GM13977 (cell line): ENCODE data around the gene NTM.

Source experiments
- DNase-seq: peaks from one replicate; pipeline ENCODE4 v3.0.0; 2012; ENCODE audit warnings: low spot score
- CTCF ChIP-seq: IDR thresholded peaks from 2 replicates; pipeline ENCODE4 v1.5.1; 2012; ENCODE audit warnings: mild to moderate bottlenecking, control low read depth; ENCODE audit not compliant: insufficient read depth; ENCODE audit errors: extremely low read depth, missing control alignments
- in situ Hi-C: fragments of 300-500 bp; cut with MboI; formaldehyde crosslinking; loops from one replicate; pipeline ENCODE4 v1.12.0; 2022; ENCODE audit warnings: low sequenced_read_pairs, low pct_unique_long_range_greater_than_20kb, mixed read lengths, inconsistent platforms; ENCODE audit not compliant: unreplicated experiment

NTM gene

GRCh38 chr11:131425285-131425684, 54.9 kb downstream of the NTM start:
- TF ChIP-seq CTCF = no peak
- DNase-seq = no peak
- in situ Hi-C loops = no loop called here

DNA sequence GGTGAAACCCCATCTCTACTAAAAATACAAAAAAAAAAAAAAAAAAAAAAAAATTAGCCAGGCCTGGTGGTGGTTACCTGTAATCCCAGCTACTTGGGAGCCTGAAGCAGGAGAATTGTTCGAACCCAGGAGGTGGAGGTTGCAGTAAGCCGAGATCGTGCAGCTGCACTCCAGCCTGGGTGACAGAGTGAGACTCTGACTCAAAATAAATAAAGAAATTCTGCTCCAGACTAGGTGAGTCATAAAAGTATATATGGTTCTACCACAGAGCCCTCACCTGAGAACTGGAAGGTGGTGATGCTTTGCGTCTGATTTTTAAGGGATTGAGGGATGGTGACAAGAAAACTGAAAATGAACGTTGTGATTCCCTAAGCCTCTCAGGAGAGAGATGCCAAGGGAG, 58.4 kb downstream of the NTM start:
- in situ Hi-C loops = no loop called here
- DNase-seq = no peak
- TF ChIP-seq CTCF = no peak

GRCh38 chr11:131430473-131431208, 60.2 kb downstream of the NTM start:
- no peak for DNase-seq
- TF ChIP-seq CTCF = no peak
- in situ Hi-C loops = no loop called here

- in situ Hi-C loops = no loop called here
- TF ChIP-seq CTCF = no peak
Observed at GRCh38 chr11:131441051-131441810, 70.8 kb downstream of the NTM start.

DNA sequence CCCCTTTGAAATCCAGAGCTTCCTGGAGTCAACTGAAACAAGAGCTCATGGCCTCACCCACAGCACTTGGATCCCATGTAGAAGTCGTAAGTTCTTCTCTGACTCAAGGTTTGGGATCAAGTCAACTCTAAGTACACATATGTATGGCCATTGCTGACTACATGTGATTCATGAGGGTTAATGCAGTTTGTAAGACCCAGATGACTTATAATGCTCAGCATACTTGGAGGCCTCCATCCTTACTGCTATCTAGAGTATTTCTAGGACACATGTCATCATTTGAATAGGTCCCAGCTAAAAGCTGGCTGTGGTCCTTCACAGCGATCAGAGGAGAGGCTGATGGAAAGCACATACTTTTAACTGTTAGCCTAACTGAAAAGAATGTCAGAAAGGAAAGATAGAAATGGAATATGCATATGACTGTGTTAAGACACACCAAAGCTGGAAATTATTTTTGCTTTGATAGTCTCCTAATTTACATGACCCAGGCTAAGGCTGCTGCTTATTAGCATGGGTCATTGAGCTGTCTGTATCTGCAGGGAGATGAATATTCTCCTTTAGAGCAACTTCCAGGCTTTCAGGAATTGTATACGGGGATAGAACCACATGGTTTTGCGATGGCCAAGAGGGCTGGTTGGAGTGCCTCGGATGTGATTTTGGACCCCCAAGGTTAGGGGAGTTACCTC, 76.3 kb downstream of the NTM start:
- no peak for DNase-seq
- TF ChIP-seq CTCF = no peak
- in situ Hi-C loops = no loop called here

More at GRCh38 chr11:131441051-131441810, 70.8 kb downstream of the NTM start:
- no peak for DNase-seq

GRCh38 chr11:131447277-131447815, 76.9 kb downstream of the NTM start:
- DNase-seq = no peak
- TF ChIP-seq CTCF = no peak
- in situ Hi-C loops = no loop called here
